Esophagus squamous epithelium (tissue), 4 donors: ENCODE results near the gene INKA2.

Experiments
- CTCF ChIP-seq, 6 experiments: fragments of 450-650 bp in 4 of 6; fragments of 200-600 bp in 2 of 6; sonication (generic) in 2 of 6; IDR thresholded peaks; one replicate each; pipeline ENCODE4 v1.5.1; 2016 to 2019; ENCODE audit warnings: antibody characterized with exemption in 6 of 6, mild to moderate bottlenecking in 4 of 6, moderate library complexity in 4 of 6
- POLR2A ChIP-seq, 4 donors: fragments of 450-650 bp; IDR thresholded peaks; one replicate each; pipeline ENCODE4 v1.6.1; 2017; ENCODE audit warnings: antibody characterized with exemption in 4 of 4, mild to moderate bottlenecking in 4 of 4, moderate library complexity in 3 of 4

- TF ChIP-seq CTCF (IDR thresholded peaks at IDR 0.05) (no peak), POLR2A (IDR thresholded peaks at IDR 0.05) (no peak)
These were observed 43.4 kb downstream of the INKA2 start for GRCh38 chr1:111695801-111696200.
